Measurements from ENCODE around the gene CCDC91. TPM values are rescaled to one million over a fixed set of nuclear protein-coding genes. Genes with fewer than 3 reads are reported as not detected.

CCDC91 gene
- total RNA-seq, 1 experiment from 2014 or later, result 15.7 TPM

DNA sequence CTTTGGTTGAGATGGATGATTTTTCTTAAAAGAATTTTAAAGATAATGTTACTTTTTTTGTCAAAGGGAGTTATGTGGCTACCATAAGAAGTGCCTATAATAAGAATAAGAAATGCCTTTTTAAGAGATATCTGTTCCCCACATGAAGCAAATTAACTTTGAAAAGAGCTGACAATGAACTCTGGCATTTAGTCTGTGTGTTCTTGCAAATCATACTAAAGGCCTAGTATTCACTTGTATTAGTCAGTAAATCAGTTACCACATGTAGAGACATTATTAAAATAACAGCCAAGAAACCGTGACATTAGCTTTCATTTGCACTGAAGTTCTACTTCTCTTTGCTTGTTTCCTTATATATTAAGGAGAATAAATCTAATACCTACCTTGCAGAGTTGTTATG is 296.3 kb downstream of the CCDC91 start (continued):
- TF ChIP-seq, protein P1, sequence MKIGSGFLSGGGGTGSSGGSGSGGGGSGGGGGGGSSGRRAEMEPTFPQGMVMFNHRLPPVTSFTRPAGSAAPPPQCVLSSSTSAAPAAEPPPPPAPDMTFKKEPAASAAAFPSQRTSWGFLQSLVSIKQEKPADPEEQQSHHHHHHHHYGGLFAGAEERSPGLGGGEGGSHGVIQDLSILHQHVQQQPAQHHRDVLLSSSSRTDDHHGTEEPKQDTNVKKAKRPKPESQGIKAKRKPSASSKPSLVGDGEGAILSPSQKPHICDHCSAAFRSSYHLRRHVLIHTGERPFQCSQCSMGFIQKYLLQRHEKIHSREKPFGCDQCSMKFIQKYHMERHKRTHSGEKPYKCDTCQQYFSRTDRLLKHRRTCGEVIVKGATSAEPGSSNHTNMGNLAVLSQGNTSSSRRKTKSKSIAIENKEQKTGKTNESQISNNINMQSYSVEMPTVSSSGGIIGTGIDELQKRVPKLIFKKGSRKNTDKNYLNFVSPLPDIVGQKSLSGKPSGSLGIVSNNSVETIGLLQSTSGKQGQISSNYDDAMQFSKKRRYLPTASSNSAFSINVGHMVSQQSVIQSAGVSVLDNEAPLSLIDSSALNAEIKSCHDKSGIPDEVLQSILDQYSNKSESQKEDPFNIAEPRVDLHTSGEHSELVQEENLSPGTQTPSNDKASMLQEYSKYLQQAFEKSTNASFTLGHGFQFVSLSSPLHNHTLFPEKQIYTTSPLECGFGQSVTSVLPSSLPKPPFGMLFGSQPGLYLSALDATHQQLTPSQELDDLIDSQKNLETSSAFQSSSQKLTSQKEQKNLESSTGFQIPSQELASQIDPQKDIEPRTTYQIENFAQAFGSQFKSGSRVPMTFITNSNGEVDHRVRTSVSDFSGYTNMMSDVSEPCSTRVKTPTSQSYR (CRISPR knock-in tag; IDR thresholded peaks at IDR 0.05), result no peak
- TF ChIP-seq MXD4 (CRISPR knock-in tag; IDR thresholded peaks at IDR 0.05; ENCODE audit: borderline replicate concordance), result no peak

DNA sequence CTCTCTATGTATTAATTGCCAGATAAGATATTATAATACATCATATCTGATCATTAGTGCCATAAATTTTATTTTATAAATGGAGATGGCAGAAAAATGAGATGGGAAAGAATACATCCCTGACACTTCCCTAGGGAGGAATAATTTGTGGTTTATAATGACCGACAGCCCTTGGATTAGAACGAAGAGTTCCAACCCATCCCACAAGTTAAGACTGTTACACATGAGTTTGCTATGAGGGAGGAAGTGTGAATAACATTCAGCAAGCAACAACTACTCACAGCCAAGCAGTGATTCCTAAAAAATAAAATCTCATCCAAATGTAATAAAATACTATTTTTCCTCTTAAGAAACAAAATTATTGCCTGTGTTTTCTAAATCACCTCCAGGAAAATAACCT is 299.0 kb downstream of the CCDC91 start:
- H3K36me3 Mint-ChIP-seq, result no peaks in the 10 kb centered on the region
- no peaks in the 10 kb centered on the region for H3K9me3 Mint-ChIP-seq
- TF ChIP-seq TEAD4 (CRISPR knock-in tag; IDR thresholded peaks at IDR 0.05) (no peak), FOXP1 (CRISPR knock-in tag; IDR thresholded peaks at IDR 0.05; ENCODE audit: borderline replicate concordance) (no peak), NFATC4 (CRISPR knock-in tag; IDR thresholded peaks at IDR 0.05) (no peak), ZNF232 (CRISPR knock-in tag; IDR thresholded peaks at IDR 0.05) (no peak), NFYB (CRISPR knock-in tag; conservative IDR thresholded peaks at IDR 0.05; ENCODE audit: low read depth) (no peak), ZNF317 (CRISPR knock-in tag; IDR thresholded peaks at IDR 0.05; ENCODE audit: borderline replicate concordance, low read depth) (no peak), ATF1 (CRISPR knock-in tag; IDR thresholded peaks at IDR 0.05) (no peak), SP1 (CRISPR knock-in tag; conservative IDR thresholded peaks at IDR 0.05) (no peak), NR3C1 (CRISPR knock-in tag; conservative IDR thresholded peaks at IDR 0.05; ENCODE audit: low read depth) (no peak), GRHL2 (CRISPR knock-in tag; IDR thresholded peaks at IDR 0.05; ENCODE audit: insufficient replicate concordance, severe bottlenecking) (no peak)
- TF ChIP-seq, protein P2, sequence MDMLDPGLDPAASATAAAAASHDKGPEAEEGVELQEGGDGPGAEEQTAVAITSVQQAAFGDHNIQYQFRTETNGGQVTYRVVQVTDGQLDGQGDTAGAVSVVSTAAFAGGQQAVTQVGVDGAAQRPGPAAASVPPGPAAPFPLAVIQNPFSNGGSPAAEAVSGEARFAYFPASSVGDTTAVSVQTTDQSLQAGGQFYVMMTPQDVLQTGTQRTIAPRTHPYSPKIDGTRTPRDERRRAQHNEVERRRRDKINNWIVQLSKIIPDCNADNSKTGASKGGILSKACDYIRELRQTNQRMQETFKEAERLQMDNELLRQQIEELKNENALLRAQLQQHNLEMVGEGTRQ (CRISPR knock-in tag; IDR thresholded peaks at IDR 0.05), result no peak
- TF ChIP-seq, protein P3, sequence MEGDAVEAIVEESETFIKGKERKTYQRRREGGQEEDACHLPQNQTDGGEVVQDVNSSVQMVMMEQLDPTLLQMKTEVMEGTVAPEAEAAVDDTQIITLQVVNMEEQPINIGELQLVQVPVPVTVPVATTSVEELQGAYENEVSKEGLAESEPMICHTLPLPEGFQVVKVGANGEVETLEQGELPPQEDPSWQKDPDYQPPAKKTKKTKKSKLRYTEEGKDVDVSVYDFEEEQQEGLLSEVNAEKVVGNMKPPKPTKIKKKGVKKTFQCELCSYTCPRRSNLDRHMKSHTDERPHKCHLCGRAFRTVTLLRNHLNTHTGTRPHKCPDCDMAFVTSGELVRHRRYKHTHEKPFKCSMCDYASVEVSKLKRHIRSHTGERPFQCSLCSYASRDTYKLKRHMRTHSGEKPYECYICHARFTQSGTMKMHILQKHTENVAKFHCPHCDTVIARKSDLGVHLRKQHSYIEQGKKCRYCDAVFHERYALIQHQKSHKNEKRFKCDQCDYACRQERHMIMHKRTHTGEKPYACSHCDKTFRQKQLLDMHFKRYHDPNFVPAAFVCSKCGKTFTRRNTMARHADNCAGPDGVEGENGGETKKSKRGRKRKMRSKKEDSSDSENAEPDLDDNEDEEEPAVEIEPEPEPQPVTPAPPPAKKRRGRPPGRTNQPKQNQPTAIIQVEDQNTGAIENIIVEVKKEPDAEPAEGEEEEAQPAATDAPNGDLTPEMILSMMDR (IDR thresholded peaks at IDR 0.05), result no peak
- TF ChIP-seq, protein P4, sequence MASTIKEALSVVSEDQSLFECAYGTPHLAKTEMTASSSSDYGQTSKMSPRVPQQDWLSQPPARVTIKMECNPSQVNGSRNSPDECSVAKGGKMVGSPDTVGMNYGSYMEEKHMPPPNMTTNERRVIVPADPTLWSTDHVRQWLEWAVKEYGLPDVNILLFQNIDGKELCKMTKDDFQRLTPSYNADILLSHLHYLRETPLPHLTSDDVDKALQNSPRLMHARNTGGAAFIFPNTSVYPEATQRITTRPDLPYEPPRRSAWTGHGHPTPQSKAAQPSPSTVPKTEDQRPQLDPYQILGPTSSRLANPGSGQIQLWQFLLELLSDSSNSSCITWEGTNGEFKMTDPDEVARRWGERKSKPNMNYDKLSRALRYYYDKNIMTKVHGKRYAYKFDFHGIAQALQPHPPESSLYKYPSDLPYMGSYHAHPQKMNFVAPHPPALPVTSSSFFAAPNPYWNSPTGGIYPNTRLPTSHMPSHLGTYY (CRISPR knock-in tag; IDR thresholded peaks at IDR 0.05), result no peak
- TF ChIP-seq, protein P5, sequence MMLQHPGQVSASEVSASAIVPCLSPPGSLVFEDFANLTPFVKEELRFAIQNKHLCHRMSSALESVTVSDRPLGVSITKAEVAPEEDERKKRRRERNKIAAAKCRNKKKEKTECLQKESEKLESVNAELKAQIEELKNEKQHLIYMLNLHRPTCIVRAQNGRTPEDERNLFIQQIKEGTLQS (CRISPR knock-in tag; conservative IDR thresholded peaks at IDR 0.05), result no peak
- TF ChIP-seq, protein P6, sequence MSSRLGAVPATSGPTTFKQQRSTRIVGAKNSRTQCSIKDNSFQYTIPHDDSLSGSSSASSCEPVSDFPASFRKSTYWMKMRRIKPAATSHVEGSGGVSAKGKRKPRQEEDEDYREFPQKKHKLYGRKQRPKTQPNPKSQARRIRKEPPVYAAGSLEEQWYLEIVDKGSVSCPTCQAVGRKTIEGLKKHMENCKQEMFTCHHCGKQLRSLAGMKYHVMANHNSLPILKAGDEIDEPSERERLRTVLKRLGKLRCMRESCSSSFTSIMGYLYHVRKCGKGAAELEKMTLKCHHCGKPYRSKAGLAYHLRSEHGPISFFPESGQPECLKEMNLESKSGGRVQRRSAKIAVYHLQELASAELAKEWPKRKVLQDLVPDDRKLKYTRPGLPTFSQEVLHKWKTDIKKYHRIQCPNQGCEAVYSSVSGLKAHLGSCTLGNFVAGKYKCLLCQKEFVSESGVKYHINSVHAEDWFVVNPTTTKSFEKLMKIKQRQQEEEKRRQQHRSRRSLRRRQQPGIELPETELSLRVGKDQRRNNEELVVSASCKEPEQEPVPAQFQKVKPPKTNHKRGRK (CRISPR knock-in tag; IDR thresholded peaks at IDR 0.05; ENCODE audit: borderline replicate concordance), result no peak
- TF ChIP-seq, protein P7, sequence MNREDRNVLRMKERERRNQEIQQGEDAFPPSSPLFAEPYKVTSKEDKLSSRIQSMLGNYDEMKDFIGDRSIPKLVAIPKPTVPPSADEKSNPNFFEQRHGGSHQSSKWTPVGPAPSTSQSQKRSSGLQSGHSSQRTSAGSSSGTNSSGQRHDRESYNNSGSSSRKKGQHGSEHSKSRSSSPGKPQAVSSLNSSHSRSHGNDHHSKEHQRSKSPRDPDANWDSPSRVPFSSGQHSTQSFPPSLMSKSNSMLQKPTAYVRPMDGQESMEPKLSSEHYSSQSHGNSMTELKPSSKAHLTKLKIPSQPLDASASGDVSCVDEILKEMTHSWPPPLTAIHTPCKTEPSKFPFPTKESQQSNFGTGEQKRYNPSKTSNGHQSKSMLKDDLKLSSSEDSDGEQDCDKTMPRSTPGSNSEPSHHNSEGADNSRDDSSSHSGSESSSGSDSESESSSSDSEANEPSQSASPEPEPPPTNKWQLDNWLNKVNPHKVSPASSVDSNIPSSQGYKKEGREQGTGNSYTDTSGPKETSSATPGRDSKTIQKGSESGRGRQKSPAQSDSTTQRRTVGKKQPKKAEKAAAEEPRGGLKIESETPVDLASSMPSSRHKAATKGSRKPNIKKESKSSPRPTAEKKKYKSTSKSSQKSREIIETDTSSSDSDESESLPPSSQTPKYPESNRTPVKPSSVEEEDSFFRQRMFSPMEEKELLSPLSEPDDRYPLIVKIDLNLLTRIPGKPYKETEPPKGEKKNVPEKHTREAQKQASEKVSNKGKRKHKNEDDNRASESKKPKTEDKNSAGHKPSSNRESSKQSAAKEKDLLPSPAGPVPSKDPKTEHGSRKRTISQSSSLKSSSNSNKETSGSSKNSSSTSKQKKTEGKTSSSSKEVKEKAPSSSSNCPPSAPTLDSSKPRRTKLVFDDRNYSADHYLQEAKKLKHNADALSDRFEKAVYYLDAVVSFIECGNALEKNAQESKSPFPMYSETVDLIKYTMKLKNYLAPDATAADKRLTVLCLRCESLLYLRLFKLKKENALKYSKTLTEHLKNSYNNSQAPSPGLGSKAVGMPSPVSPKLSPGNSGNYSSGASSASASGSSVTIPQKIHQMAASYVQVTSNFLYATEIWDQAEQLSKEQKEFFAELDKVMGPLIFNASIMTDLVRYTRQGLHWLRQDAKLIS (CRISPR knock-in tag; IDR thresholded peaks at IDR 0.05; ENCODE audit: borderline replicate concordance), result no peak
- ATAC-seq, result no peak
- H3K27me3 Mint-ChIP-seq (ENCODE audit: low read depth), result no peaks in the 10 kb centered on the region
- H3K27ac Mint-ChIP-seq, result no peak overlapping the region
- no peak for DNase-seq (ENCODE audit: low spot score)
- H3K4me3 Mint-ChIP-seq, result no peak overlapping the region
- ChIA-PET CTCF (no interaction called here), POLR2A (no interaction called here)
- H3K4me1 Mint-ChIP-seq, result peaks cover 33% of the 10 kb centered on the region
